ENCODE measurements around the gene NUBP1. TPM values are rescaled to one million over a fixed set of nuclear protein-coding genes. Genes with fewer than 3 reads are reported as not detected.
A peak's percentile ranks its signal among the peaks of the same experiment; 100 is the strongest.

NUBP1 gene
- total RNA-seq, 6 experiments from 2014 or later: 14.0 to 27.4 (median 20.9) TPM

DNA sequence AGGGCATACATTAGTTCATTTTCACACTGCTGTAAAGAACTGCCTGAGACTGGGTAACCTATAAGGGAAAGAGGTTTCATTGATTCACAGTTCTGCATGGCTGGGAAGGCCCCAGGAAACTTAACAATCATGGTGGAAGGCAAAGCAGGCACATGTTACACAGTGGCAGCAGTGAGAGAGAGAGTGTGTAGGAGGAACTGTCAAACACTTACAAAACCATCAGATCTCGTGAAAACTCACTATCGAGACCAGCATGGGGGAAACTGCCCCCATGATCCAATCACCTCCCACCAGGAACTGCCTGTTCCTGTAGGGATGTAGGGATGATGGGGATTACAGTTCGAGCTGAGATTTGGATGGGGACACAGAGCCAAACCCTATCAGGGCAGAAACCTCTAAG is 17.2 kb downstream of the NUBP1 start:
- no peak for DNase-seq
- no peaks in the 10 kb centered on the region for H3K9me3 ChIP-seq
- WGBS (ENCODE audit: insufficient coverage, low coverage, low lambda C conversion rate, missing lambda C conversion rate): 53% methylated on average over 2 of the region's 3 CpGs
- peaks cover 0 to 63% (median 31%) of the 10 kb centered on the region in 4 donors for H3K36me3 ChIP-seq
- no peak for TF ChIP-seq POLR2A (IDR thresholded peaks at IDR 0.05)
- TF ChIP-seq, protein P1, sequence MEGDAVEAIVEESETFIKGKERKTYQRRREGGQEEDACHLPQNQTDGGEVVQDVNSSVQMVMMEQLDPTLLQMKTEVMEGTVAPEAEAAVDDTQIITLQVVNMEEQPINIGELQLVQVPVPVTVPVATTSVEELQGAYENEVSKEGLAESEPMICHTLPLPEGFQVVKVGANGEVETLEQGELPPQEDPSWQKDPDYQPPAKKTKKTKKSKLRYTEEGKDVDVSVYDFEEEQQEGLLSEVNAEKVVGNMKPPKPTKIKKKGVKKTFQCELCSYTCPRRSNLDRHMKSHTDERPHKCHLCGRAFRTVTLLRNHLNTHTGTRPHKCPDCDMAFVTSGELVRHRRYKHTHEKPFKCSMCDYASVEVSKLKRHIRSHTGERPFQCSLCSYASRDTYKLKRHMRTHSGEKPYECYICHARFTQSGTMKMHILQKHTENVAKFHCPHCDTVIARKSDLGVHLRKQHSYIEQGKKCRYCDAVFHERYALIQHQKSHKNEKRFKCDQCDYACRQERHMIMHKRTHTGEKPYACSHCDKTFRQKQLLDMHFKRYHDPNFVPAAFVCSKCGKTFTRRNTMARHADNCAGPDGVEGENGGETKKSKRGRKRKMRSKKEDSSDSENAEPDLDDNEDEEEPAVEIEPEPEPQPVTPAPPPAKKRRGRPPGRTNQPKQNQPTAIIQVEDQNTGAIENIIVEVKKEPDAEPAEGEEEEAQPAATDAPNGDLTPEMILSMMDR (IDR thresholded peaks at IDR 0.05): no peak
- no peak overlapping the region for H3K27ac ChIP-seq
- no peaks in the 10 kb centered on the region for H3K4me1 ChIP-seq
- ATAC-seq: no peak
- H3K27me3 ChIP-seq: no peaks in the 10 kb centered on the region
- intact Hi-C loops (cut with DNase I): loop anchor here in 1 of 2 donors (10.0 kb wide), 1 partner anchor 154 kb away; no protein-coding TSS in a partner anchor
- H3K4me3 ChIP-seq: no peak overlapping the region

DNA sequence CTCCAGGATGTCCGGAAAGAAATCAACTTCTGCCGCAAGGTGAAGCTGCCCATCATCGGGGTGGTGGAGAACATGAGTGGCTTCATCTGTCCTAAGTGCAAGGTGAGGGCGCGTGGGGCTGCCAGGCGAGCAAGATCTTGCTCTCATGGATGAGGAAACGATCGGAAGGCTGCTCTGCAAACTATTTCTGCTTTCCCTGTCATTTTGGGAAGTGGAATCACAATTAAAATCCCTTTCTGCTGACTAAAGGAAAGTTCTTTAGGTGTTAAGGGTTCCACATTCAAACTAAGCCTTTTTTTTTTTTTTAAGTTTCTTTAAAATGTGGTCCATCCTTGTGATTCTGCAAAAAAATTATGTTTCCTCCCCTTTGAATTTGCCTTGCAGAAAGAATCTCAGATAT is 17.7 kb downstream of the NUBP1 start:
- ATAC-seq (peak in 2 of 4 donors; percentile 19 to 22), DNase-seq (no peak)
- TF ChIP-seq POLR2A (IDR thresholded peaks at IDR 0.05): no peak
- TF ChIP-seq, protein P1 (IDR thresholded peaks at IDR 0.05): no peak
- Histone ChIP-seq H3K4me3 (no peak overlapping the region), H3K36me3 (peaks cover 0 to 60% (median 30%) of the 10 kb centered on the region in 4 donors), H3K9me3 (no peaks in the 10 kb centered on the region), H3K27ac (no peak overlapping the region), H3K27me3 (no peaks in the 10 kb centered on the region), H3K4me1 (no peaks in the 10 kb centered on the region)
- intact Hi-C loops (cut with DNase I): loop anchor here in 1 of 2 donors (10.0 kb wide), 1 partner anchor 153 kb away; no protein-coding TSS in a partner anchor
- 74% methylated on average over 8 of the region's 8 CpGs for WGBS (ENCODE audit: insufficient coverage, low coverage, low lambda C conversion rate, missing lambda C conversion rate)

DNA sequence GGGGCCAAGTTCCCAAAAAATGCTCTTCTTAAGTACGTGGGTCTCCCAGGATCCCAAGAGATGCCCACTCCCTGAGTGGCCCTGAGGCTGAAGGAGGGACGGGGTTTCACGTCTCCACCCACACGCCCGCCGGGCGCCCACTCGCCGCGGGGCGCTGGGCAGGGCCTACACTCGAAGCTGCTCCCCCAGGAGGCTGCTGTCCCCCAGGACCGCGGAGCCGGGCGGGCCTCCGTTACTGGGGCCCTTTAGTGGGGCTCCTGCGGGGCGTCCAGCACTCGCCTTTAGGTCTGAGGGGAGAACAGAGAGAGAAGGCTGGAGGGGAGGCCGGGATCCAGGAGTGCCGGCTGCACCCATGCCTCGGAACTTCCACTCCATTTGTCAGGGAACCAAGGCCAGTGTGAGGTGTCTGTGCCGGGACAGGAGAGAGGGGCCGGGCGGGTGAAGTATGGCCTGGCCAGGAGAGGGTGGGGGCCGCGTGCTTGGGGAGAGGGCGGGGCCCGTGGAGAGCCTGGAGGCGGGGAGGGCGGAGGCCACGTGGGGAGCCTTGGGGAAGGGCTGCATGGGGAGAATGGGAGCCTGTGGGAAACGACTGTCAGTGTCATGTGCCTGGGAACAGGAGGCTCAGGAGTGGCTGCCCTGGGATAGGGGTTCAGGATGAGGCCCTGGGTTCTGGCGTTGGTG is 18.8 kb downstream of the NUBP1 start:
- intact Hi-C loops (cut with DNase I): loop anchor here in 1 of 2 donors (10.0 kb wide), 1 partner anchor 152 kb away; no protein-coding TSS in a partner anchor
- TF ChIP-seq, protein P1 (IDR thresholded peaks at IDR 0.05): no peak
- TF ChIP-seq POLR2A (IDR thresholded peaks at IDR 0.05): no peak
- no peak overlapping the region for H3K4me3 ChIP-seq
- H3K36me3 ChIP-seq: peaks cover 0 to 51% (median 25%) of the 10 kb centered on the region in 4 donors
- no peak overlapping the region for H3K27ac ChIP-seq
- no peaks in the 10 kb centered on the region for H3K9me3 ChIP-seq
- no peaks in the 10 kb centered on the region for H3K27me3 ChIP-seq
- WGBS (ENCODE audit: insufficient coverage, low coverage, low lambda C conversion rate, missing lambda C conversion rate): 83% methylated on average over 7 of the region's 35 CpGs
- DNase-seq (no peak), ATAC-seq (no peak)
- H3K4me1 ChIP-seq: no peaks in the 10 kb centered on the region

DNA sequence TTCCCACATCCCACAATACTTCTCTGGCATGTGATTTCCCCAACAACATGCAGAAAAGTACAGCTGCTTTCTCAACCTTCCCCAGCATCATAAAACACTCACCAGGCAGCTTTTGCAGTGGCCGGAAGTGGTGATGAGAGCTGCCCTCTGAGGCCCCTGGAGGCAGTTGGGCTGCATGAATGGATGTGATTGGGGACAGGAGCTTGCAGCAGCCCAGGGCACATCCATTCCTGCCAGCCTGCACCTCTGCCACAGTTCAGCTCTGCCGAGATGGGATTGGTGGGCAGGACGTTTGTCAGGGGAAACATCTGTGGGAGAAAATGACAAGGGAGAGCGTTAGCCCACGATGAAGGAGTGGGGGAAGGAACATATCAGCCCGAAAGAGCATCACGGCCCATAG is 19.8 kb downstream of the NUBP1 start:
- no peaks in the 10 kb centered on the region for H3K9me3 ChIP-seq
- no peaks in the 10 kb centered on the region for H3K27me3 ChIP-seq
- no peak overlapping the region for H3K4me3 ChIP-seq
- no peak for TF ChIP-seq POLR2A (IDR thresholded peaks at IDR 0.05)
- TF ChIP-seq, protein P1 (IDR thresholded peaks at IDR 0.05): no peak
- H3K4me1 ChIP-seq: no peaks in the 10 kb centered on the region
- DNase-seq (no peak), ATAC-seq (no peak)
- H3K36me3 ChIP-seq: peaks cover 0 to 41% (median 17%) of the 10 kb centered on the region in 4 donors
- no CpG with 5 or more reads among the region's 7 CpGs for WGBS (ENCODE audit: insufficient coverage, low coverage, low lambda C conversion rate, missing lambda C conversion rate)
- intact Hi-C loops (cut with DNase I): loop anchor here in 1 of 2 donors (10.0 kb wide), 1 partner anchor 151 kb away; no protein-coding TSS in a partner anchor
- H3K27ac ChIP-seq: no peak overlapping the region

Data from right lobe of liver (tissue), 6 donors.